Gastroesophageal sphincter (tissue), 3 donors: ENCODE measurements around the gene CYTL1.

Experiments
- CTCF ChIP-seq, 4 experiments: fragments of 200-600 bp in 2 of 4; fragments of 450-650 bp in 2 of 4; sonication (generic) in 1 of 4; IDR thresholded peaks; one replicate each; pipeline ENCODE4 v1.5.1; 2017 to 2019; ENCODE audit warnings: antibody characterized with exemption in 4 of 4, mild to moderate bottlenecking in 2 of 4, moderate library complexity in 2 of 4
- EP300 ChIP-seq: sonication (generic); formaldehyde crosslinking; IDR thresholded peaks from one replicate; pipeline ENCODE4 v1.6.1; 2017; ENCODE audit warnings: antibody characterized with exemption, mild to moderate bottlenecking
- POLR2A ChIP-seq, 2 donors: fragments of 450-650 bp; IDR thresholded peaks; one replicate each; pipeline ENCODE4 v1.6.1; 2017; ENCODE audit warnings: antibody characterized with exemption in 2 of 2, mild to moderate bottlenecking in 2 of 2, moderate library complexity in 1 of 2
- POLR2AphosphoS5 ChIP-seq: sonication (generic); formaldehyde crosslinking; IDR thresholded peaks from one replicate; pipeline ENCODE4 v1.6.1; 2017; ENCODE audit warnings: antibody characterized with exemption

GRCh38 chr4:5039800-5040199 is 20.5 kb upstream of the CYTL1 start:
- TF ChIP-seq EP300, result no peak
- no peak for TF ChIP-seq CTCF (IDR thresholded peaks at IDR 0.05)
- no peak for TF ChIP-seq POLR2A (IDR thresholded peaks at IDR 0.05)
- no peak for TF ChIP-seq POLR2AphosphoS5
